ENCODE measurements around the gene LRIT1.

Gene LRIT1

GRCh38 chr10:84263716-84264115, 22.4 kb upstream of the LRIT1 start:
- CTCF ChIA-PET: interaction anchor here (0.6 to 2.4 kb wide), 9 partner anchors 13 to 630 kb away, joined by 3 to 18 read pairs (median 3); no protein-coding TSS in a partner anchor
- no peak overlapping the region for H3K27ac ChIP-seq
- POLR2A ChIA-PET (ENCODE audit: low non-redundant PET): no interaction called here
- no peak for DNase-seq (ENCODE audit: low spot score)
- no peak for TF ChIP-seq CTCF (conservative IDR thresholded peaks at IDR 0.05; ENCODE audit: low read depth)

GRCh38 chr10:84262190-84262956, 21.0 kb upstream of the LRIT1 start:
- H3K27ac ChIP-seq: no peak overlapping the region
- no peak for TF ChIP-seq CTCF (conservative IDR thresholded peaks at IDR 0.05; ENCODE audit: low read depth)
- ChIA-PET CTCF (interaction anchor here (0.5 to 2.4 kb wide), 3 partner anchors 12 to 275 kb away, joined by 3 to 18 read pairs (median 5); no protein-coding TSS in a partner anchor), POLR2A (ENCODE audit: low non-redundant PET) (no interaction called here)
- DNase-seq (ENCODE audit: low spot score): no peak

- DNase-seq (ENCODE audit: low spot score): no peak
- ChIA-PET POLR2A (ENCODE audit: low non-redundant PET) (no interaction called here), CTCF (no interaction called here)
- no peak overlapping the region for H3K27ac ChIP-seq
- no peak for TF ChIP-seq CTCF (conservative IDR thresholded peaks at IDR 0.05; ENCODE audit: low read depth)
Observed at GRCh38 chr10:84261236-84261915, 20.0 kb upstream of the LRIT1 start.

- no peak for DNase-seq (ENCODE audit: low spot score)
- CTCF ChIA-PET: no interaction called here
- POLR2A ChIA-PET (ENCODE audit: low non-redundant PET): no interaction called here
- no peak for TF ChIP-seq CTCF (conservative IDR thresholded peaks at IDR 0.05; ENCODE audit: low read depth)
- H3K27ac ChIP-seq: no peak overlapping the region
Observed at GRCh38 chr10:84258034-84258695, 16.8 kb upstream of the LRIT1 start.

- no peak for DNase-seq (ENCODE audit: low spot score)
- no peak for TF ChIP-seq CTCF (conservative IDR thresholded peaks at IDR 0.05; ENCODE audit: low read depth)
- ChIA-PET CTCF (interaction anchor here (0.7 to 0.9 kb wide), 2 partner anchors 14 to 338 kb away, joined by 3 read pairs; no protein-coding TSS in a partner anchor), POLR2A (ENCODE audit: low non-redundant PET) (no interaction called here)
- H3K27ac ChIP-seq: no peak overlapping the region
Observed at GRCh38 chr10:84257343-84258020, 16.1 kb upstream of the LRIT1 start.
